BLaER1 treated with 17β-estradiol and CSF1 and Interleukin-3, amounts not matched to agents 10 nM and 100 nM (cell line): ENCODE data around the gene SERGEF.
A peak's percentile ranks its signal among the peaks of the same experiment; 100 is the strongest.

Experiments used
- H3K27ac ChIP-seq, 11 experiments: shearing (Covaris generic); formaldehyde crosslinking; 2 replicates each; pipeline ENCODE4 v1.8.1; 2022
- H3K27me3 ChIP-seq, 11 experiments: shearing (Covaris generic); formaldehyde crosslinking; 2 replicates each; pipeline ENCODE4 v1.8.1; 2022
- H3K36me3 ChIP-seq, 11 experiments: shearing (Covaris generic); formaldehyde crosslinking; 2 replicates each; pipeline ENCODE4 v1.8.1; 2022
- H3K4me1 ChIP-seq, 10 experiments: shearing (Covaris generic); formaldehyde crosslinking; 2 replicates each; pipeline ENCODE4 v1.8.1; 2022
- H3K4me2 ChIP-seq, 11 experiments: shearing (Covaris generic); formaldehyde crosslinking; 2 replicates each; pipeline ENCODE4 v1.8.1; 2022
- H3K4me3 ChIP-seq, 10 experiments: shearing (Covaris generic); formaldehyde crosslinking; 2 replicates each; pipeline ENCODE4 v1.8.1; 2022
- H3K9ac ChIP-seq, 11 experiments: shearing (Covaris generic); formaldehyde crosslinking; 2 replicates each; pipeline ENCODE4 v1.8.1; 2022
- H3K9me3 ChIP-seq, 11 experiments: shearing (Covaris generic); formaldehyde crosslinking; replicated peaks in 1 of 11; 2 replicates each; pipeline ENCODE4 v1.8.1; 2022
- H4K20me1 ChIP-seq, 11 experiments: shearing (Covaris generic); formaldehyde crosslinking; 2 replicates each; pipeline ENCODE4 v1.8.1; 2022
- Cebpa-rat ChIP-seq, 11 experiments: shearing (Covaris generic); IDR thresholded peaks; 2 replicates each; pipeline ENCODE4 v1.8.1; 2022

Gene SERGEF

GRCh38 chr11:18012906-18013781 lies at the start of gene SERGEF:
Gene SERGEF (minus strand): TSS chr11:18013047. CDS start chr11:18013010, 37 bp downstream.
- H3K4me3 ChIP-seq, result peak within 1 kb of the TSS; percentile 73 to 87 (median 78)
- H3K9ac ChIP-seq, result peak within 1 kb of the TSS; percentile 68 to 86 (median 83)
- H3K4me1 ChIP-seq, result peaks cover 16 to 27% (median 22%) of the 10 kb centered on the region in 10 experiments
- no peak for TF ChIP-seq Cebpa-rat (IDR thresholded peaks at IDR 0.05)
- H3K4me2 ChIP-seq, result peak within 1 kb of the TSS; percentile 81 to 95 (median 92)
- no peaks in the 10 kb centered on the region for H3K9me3 ChIP-seq
- peaks cover 0 to 2% (median 0%) of the 10 kb centered on the region in 11 experiments; a peak in 2 of 22 replicates for H3K36me3 ChIP-seq
- peaks cover 0 to 28% (median 0%) of the 10 kb centered on the region in 11 experiments; a peak in 6 of 22 replicates for H4K20me1 ChIP-seq
- no peaks in the 10 kb centered on the region for H3K27me3 ChIP-seq
- peak within 1 kb of the TSS; percentile 61 to 84 (median 72) for H3K27ac ChIP-seq

GRCh38 chr11:18061351-18061750 lies 48.5 kb upstream of the SERGEF start:
- TF ChIP-seq Cebpa-rat (IDR thresholded peaks at IDR 0.05), result no peak
- Histone ChIP-seq H3K36me3 (no peaks in the 10 kb centered on the region), H4K20me1 (no peaks in the 10 kb centered on the region), H3K27ac (no peak overlapping the region), H3K9ac (no peak overlapping the region), H3K4me1 (no peaks in the 10 kb centered on the region), H3K9me3 (no peaks in the 10 kb centered on the region), H3K27me3 (no peaks in the 10 kb centered on the region), H3K4me3 (no peak overlapping the region), H3K4me2 (no peak overlapping the region)

DNA sequence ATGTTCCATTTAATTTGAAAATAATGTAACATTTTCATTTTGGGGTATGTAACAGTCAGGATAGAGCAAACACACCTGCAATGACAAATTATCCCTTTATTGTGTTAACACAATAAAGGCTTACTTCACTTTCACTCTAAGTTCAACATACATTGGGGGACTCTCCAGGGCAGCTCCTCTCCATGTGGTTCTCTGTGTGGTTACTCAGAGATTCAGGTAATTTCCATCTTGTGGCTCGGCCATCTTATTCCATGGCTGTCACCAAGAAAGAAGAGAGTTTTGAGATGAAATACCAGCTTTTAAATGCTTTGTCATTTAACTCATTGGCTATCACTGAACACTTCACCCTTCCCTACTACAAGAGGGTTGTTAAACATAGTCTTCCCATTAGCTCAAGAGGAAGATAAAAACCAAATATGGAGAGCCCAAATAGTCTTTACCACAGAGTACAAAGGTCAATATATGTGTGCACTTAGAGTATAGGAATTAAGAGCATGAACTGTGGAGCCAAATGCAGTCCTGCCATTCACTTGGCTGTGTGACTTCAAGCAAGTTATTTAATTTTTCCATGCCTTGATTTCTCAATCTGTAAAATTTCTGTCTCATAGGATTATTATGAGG lies 43.8 kb upstream of the SERGEF start:
- no peaks in the 10 kb centered on the region for H4K20me1 ChIP-seq
- H3K9ac ChIP-seq, result no peak overlapping the region
- H3K27me3 ChIP-seq, result no peaks in the 10 kb centered on the region
- no peak overlapping the region for H3K27ac ChIP-seq
- no peak for TF ChIP-seq Cebpa-rat (IDR thresholded peaks at IDR 0.05)
- no peak overlapping the region for H3K4me3 ChIP-seq
- H3K9me3 ChIP-seq, result no peaks in the 10 kb centered on the region
- H3K4me2 ChIP-seq, result no peak overlapping the region
- H3K36me3 ChIP-seq, result no peaks in the 10 kb centered on the region
- no peaks in the 10 kb centered on the region for H3K4me1 ChIP-seq

- Histone ChIP-seq H4K20me1 (no peaks in the 10 kb centered on the region), H3K27me3 (no peaks in the 10 kb centered on the region), H3K4me3 (no peak overlapping the region), H3K9ac (no peak overlapping the region), H3K9me3 (no peaks in the 10 kb centered on the region), H3K4me2 (no peak overlapping the region), H3K27ac (no peak overlapping the region), H3K36me3 (no peaks in the 10 kb centered on the region), H3K4me1 (no peaks in the 10 kb centered on the region)
- TF ChIP-seq Cebpa-rat (IDR thresholded peaks at IDR 0.05), result no peak
Measured at GRCh38 chr11:18054511-18055103, 41.8 kb upstream of the SERGEF start.

GRCh38 chr11:18050848-18051247 lies 38.0 kb upstream of the SERGEF start:
- Histone ChIP-seq H3K4me2 (no peak overlapping the region), H3K27ac (no peak overlapping the region), H3K9me3 (peaks cover 0 to 8% (median 5%) of the 10 kb centered on the region in 11 experiments; a peak in 7 of 22 replicates), H3K36me3 (no peaks in the 10 kb centered on the region), H3K9ac (no peak overlapping the region), H4K20me1 (no peaks in the 10 kb centered on the region), H3K4me3 (no peak overlapping the region), H3K27me3 (no peaks in the 10 kb centered on the region), H3K4me1 (no peaks in the 10 kb centered on the region)
- no peak for TF ChIP-seq Cebpa-rat (IDR thresholded peaks at IDR 0.05)

GRCh38 chr11:18046116-18046777 lies 33.4 kb upstream of the SERGEF start, which contains the start of gene TPH1:
Gene TPH1 (minus strand): TSS chr11:18046269. CDS start chr11:18040762, 5,507 bp downstream.
- Histone ChIP-seq H3K9me3 (peaks cover 0 to 8% (median 5%) of the 10 kb centered on the region in 11 experiments; a peak in 7 of 22 replicates), H4K20me1 (no peaks in the 10 kb centered on the region), H3K4me1 (no peaks in the 10 kb centered on the region), H3K4me2 (no peak within 1 kb of the TSS), H3K4me3 (no peak within 1 kb of the TSS), H3K27ac (no peak within 1 kb of the TSS), H3K36me3 (no peaks in the 10 kb centered on the region), H3K27me3 (no peaks in the 10 kb centered on the region), H3K9ac (no peak within 1 kb of the TSS)
- TF ChIP-seq Cebpa-rat (IDR thresholded peaks at IDR 0.05), result no peak

- no peak for TF ChIP-seq Cebpa-rat (IDR thresholded peaks at IDR 0.05)
- Histone ChIP-seq H4K20me1 (no peaks in the 10 kb centered on the region), H3K9me3 (no peaks in the 10 kb centered on the region), H3K27ac (no peak overlapping the region), H3K27me3 (no peaks in the 10 kb centered on the region), H3K4me2 (no peak overlapping the region), H3K9ac (no peak overlapping the region), H3K4me1 (no peaks in the 10 kb centered on the region), H3K36me3 (no peaks in the 10 kb centered on the region), H3K4me3 (no peak overlapping the region)
Measured at GRCh38 chr11:18036456-18036855, 23.6 kb upstream of the SERGEF start.

GRCh38 chr11:18027475-18027874 lies 14.6 kb upstream of the SERGEF start:
- Histone ChIP-seq H3K27me3 (no peaks in the 10 kb centered on the region), H3K36me3 (no peaks in the 10 kb centered on the region), H3K9me3 (no peaks in the 10 kb centered on the region), H3K4me3 (no peak overlapping the region), H3K9ac (no peak overlapping the region), H3K4me1 (no peaks in the 10 kb centered on the region), H3K4me2 (no peak overlapping the region), H4K20me1 (no peaks in the 10 kb centered on the region), H3K27ac (no peak overlapping the region)
- TF ChIP-seq Cebpa-rat (IDR thresholded peaks at IDR 0.05), result no peak

DNA sequence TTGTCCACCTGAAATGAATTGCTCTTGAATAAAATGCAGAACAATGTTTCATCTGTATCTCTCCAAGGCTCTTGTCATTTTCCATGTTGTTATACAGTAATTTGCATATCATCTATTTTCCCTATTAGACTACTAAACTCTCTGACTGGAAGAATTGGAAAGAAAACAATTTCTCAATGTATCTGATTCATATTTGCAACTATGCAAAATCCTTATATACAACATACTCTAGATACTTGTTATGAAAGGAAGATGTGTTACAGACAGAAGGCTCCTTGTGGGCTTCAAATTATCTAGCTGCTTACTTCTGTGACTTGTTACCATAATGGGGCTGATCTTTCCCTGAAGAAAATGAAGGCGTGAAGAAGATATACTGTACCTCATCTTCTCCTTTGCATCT lies 9.6 kb upstream of the SERGEF start:
- Histone ChIP-seq H3K4me3 (no peak overlapping the region), H3K27me3 (no peaks in the 10 kb centered on the region), H4K20me1 (no peaks in the 10 kb centered on the region), H3K4me1 (no peaks in the 10 kb centered on the region), H3K4me2 (no peak overlapping the region), H3K9me3 (no peaks in the 10 kb centered on the region), H3K27ac (no peak overlapping the region), H3K9ac (no peak overlapping the region), H3K36me3 (no peaks in the 10 kb centered on the region)
- no peak for TF ChIP-seq Cebpa-rat (IDR thresholded peaks at IDR 0.05)
